AG04449 (cell line): ENCODE results near the gene CDC42SE2.

ENCODE experiments used
- CTCF ChIA-PET: fragments of 350-600 bp; formaldehyde crosslinking; extraction: SDS; loops from one replicate; lab custom pipeline; 2021; ENCODE audit warnings: antibody characterized with exemption; lab: Yijun Ruan, JAX
- POLR2A ChIA-PET: fragments of 400-600, 350-600 bp; formaldehyde crosslinking; extraction: SDS; loops from one replicate; lab custom pipeline; 2020; ENCODE audit warnings: antibody characterized with exemption, inconsistent platforms; lab: Yijun Ruan, JAX
- DNase-seq: peaks from one replicate; pipeline ENCODE4 v3.0.0-alpha.2; 2010; ENCODE audit warnings: low read depth, low spot score
- H3K4me3 ChIP-seq: 2 replicates; pipeline ENCODE4 v1.5.1; 2011; ENCODE audit warnings: low read depth, mild to moderate bottlenecking, control low read depth, low read length
- CTCF ChIP-seq: IDR thresholded peaks from one replicate; pipeline ENCODE4 v1.5.1; 2011; ENCODE audit warnings: mild to moderate bottlenecking, moderate library complexity, low read length, control low read depth, inconsistent platforms; ENCODE audit not compliant: insufficient read depth; ENCODE audit errors: missing control alignments

Gene CDC42SE2

GRCh38 chr5:131258733-131259132 lies 5.1 kb upstream of the CDC42SE2 start:
- no peak for DNase-seq
- no peak overlapping the region for H3K4me3 ChIP-seq
- no peak for TF ChIP-seq CTCF
- POLR2A ChIA-PET, result no interaction called here
- CTCF ChIA-PET, result interaction anchor here (1.3 kb wide), 1 partner anchor 20 kb away, joined by 4 read pairs; no protein-coding TSS in a partner anchor

DNA sequence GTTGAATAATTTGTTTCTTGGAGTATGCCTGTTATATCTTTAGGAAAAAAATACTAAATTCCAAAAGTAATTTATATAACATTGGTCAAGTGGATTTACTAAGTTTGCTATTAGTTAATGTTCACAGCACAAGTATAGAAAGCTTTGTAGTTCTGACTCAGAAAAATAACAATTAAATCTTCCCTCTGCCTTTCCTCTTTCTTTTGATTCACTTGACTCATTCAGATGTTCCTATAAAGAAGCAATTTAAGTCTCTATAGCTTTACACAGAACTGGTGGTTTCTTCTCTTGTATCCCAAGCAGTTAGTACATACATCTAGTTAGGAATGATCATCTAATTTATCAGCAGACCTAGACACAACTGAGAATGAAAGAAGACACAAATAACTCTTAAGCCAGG lies 4.5 kb upstream of the CDC42SE2 start:
- TF ChIP-seq CTCF, result no peak
- POLR2A ChIA-PET, result no interaction called here
- CTCF ChIA-PET, result no interaction called here
- DNase-seq, result no peak
- H3K4me3 ChIP-seq, result no peak overlapping the region

GRCh38 chr5:131260895-131261294 lies 3.0 kb upstream of the CDC42SE2 start:
- ChIA-PET CTCF (no interaction called here), POLR2A (no interaction called here)
- no peak for DNase-seq
- H3K4me3 ChIP-seq, result no peak overlapping the region
- no peak for TF ChIP-seq CTCF

DNA sequence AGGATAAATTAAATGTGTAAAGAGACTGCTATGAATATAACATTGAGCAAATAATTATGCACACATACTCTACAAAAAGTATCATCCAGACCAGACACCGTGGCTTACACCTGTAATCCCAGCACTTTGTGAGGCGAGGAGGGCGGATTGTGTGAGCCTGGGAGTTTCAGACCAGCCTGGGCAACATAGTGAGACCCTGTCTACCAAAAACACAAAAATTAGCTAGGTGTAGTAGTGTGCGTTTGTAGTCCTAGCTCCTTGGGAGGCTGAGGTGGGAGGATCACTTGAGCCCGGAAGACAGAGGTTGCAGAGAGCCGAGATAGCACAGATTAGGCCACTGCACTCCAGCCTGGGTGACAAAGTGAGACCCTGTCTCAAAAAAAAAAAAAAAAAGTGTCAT lies 2.4 kb upstream of the CDC42SE2 start:
- ChIA-PET CTCF (no interaction called here), POLR2A (no interaction called here)
- no peak for DNase-seq
- no peak for TF ChIP-seq CTCF
- H3K4me3 ChIP-seq, result no peak overlapping the region

DNA sequence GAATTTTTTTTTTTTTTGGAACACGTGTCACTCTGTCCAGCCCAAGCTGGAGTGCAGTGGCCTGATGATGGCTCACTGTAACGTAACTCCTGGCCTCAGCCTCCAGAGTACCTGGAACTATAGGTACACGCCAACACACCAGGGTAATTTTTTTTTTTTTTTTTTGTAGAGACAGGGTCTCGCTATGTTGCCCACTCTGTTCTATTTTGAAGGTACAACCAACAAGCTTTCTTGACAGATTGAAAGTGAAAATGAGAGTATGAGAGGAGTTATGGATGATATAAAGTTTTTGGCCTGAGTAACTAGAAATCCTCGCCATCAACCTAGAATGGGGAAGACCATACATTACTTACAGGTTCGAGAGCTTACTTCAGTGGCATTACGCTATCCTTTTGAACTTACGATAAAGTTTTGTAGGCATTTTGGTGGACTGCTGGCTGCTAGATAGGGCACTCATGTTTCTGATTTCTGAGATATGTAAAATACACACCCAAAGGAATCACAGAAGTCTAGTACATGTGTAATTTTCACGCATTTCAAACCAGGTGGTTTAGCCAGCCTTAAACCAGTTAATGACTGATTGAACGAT lies 806 bp upstream of the CDC42SE2 start:
- H3K4me3 ChIP-seq, result peak overlapping the region; percentile 88
- ChIA-PET POLR2A (no interaction called here), CTCF (no interaction called here)
- TF ChIP-seq CTCF, result no peak
- no peak for DNase-seq

- DNase-seq, result no peak
- no peak for TF ChIP-seq CTCF
- H3K4me3 ChIP-seq, result peak overlapping the region; percentile 88
- POLR2A ChIA-PET, result interaction anchor here (1.0 to 1.3 kb wide), 2 partner anchors 8 to 89 kb away, joined by 3 to 4 read pairs; no protein-coding TSS in a partner anchor
- CTCF ChIA-PET, result interaction anchor here (1.0 to 2.8 kb wide), 5 partner anchors 9 to 113 kb away, joined by 3 to 9 read pairs (median 5); no protein-coding TSS in a partner anchor
Measured at GRCh38 chr5:131264451-131265099, 722 bp downstream of the CDC42SE2 start.
